Heart left ventricle (tissue), 13 donors: ENCODE data around the gene MYO15B.

ENCODE experiments used
- CTCF ChIP-seq, 12 donors: fragments of 200-600 bp; sonication (generic) in 4 of 12; IDR thresholded peaks; one replicate each; pipeline versions ENCODE4 v1.5.0 to v1.8.0; 2018 to 2022; ENCODE audit warnings: antibody characterized with exemption in 12 of 12, mild to moderate bottlenecking in 5 of 12
- POLR2A ChIP-seq, 2 donors: fragments of 450-650 bp; IDR thresholded peaks; one replicate each; pipeline ENCODE4 v1.6.1; 2017; ENCODE audit warnings: antibody characterized with exemption in 2 of 2, mild to moderate bottlenecking in 2 of 2, moderate library complexity in 2 of 2
- donor health status: ischemic (EF 13 %, LVEDD 7.1; RV severe dilation, severe dysfunction).
- donor health status: DM: no; HTN: yes; CAD: no.
- donor health status: DM: no; HTN: no; CAD: no.
- donor health status: ischemic (EF 25% LVEDD 6.9; RV normal size, moderate dysfunction).
- donor health status: ischemic (EF 25% LVEDD 5.7; RV mildly dilated, moderate dysfunction).
- donor health status: ischemic (EF 35%, LVEDD 5.7; RV mildly dilated, moderate dysfunction).
- donor health status: nonischemic (EF 11% LVEDD 7.7; RV severe dilation, severe dysfunction).
- donor health status: DM: yes; HTN: yes; CAD: no.
- donor health status: PGD.
- donor health status: ischemic (EF 29% LVEDD 5.4; RV normal size, mild dysfunction).
- donor health status: nonischemic (EF 23%, LVEDD 6.1; RV moderate dilation, normal function).

DNA sequence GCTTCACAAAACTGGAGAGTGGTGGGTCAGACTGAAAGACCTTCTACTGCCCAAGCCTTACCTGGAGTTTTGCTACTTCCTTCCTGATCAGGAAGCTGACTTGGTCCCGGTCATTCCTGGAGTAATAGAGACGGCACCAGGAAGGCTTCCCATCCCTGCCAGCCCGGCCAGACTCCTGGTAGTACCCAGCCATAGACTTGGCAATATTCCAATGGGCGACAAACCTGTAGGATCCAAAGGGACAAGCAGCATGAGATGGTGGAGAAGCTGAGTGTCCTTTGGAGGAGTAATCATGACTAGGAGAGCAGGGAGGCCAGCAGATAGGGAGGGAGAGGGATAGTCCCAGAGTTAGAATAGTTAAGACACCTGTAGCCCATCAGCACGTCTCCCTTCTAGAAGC lies 70.6 kb downstream of the MYO15B start:
- no peak for TF ChIP-seq POLR2A (IDR thresholded peaks at IDR 0.05)
- TF ChIP-seq CTCF (IDR thresholded peaks at IDR 0.05) = no peak
